HG03469 (cell line): ENCODE data around the gene DNAI2.
"Not testable (repeated sequence)": the region's sequence is repeated elsewhere in the genome, so short reads cannot be mapped to it uniquely, and the experiment has no call there.

Experiments
- ATAC-seq: cut with Tn5 transposase; IDR thresholded peaks from one replicate; pipeline ENCODE4 v1.9.1; 2021; ENCODE audit warnings: mild to moderate bottlenecking, moderate library complexity, moderate number of reproducible peaks; ENCODE audit not compliant: unreplicated experiment

The DNAI2 gene

DNA sequence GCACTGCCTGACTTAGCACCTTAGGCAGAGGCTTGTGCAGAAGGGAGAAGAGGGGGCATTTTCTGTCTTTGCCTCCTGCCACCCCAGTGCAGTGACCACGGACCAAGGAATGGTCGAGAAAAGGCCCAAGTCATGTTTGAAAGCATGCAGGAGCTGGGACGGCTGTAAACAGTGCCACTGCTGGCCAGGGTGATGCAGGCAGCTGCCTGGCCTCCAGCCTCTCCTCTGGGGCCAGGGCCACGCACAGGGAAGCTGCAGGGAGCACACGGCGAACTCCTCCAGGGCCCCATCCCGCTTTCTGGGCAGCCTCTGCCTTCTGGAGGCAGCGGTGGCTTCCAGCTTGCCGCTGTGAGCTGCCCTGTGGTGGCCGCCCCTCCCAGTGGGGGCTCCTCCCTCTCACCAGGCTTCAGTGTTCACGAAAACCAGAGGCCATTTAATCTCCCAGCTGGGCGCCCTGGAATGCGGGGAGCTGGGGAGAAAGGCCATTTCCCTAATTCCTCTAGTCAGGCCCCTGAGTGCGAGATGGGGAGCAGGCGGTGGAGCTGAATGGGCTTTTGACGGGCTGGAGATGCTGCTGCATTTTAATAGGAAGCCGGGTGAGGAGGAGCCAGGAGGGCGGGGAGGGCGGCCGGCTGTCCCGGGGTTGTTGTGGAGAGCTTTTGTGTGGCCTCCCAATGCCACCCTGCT, 28.7 kb upstream of the DNAI2 start:
- no peak for ATAC-seq

DNA sequence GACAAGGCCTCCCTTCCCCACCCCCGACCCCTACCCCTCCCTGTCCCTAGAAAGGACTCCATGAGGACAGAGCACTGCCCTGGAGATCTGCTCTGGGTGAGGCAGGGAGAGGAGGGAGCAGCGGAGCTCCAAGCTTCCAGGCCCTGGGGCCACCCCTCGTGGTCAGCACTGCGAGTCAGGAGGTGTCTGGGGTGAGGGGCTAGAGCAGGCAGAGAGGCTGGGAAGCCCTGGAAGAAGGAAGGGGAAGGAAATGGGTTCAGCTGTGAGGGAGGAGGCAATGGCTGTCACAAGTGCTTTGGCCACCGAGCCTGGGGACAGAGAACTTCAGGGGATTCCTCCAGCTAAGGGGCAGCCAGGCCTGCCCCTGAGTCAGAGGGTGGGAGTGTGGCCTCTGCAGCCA, 28.2 kb upstream of the DNAI2 start:
- ATAC-seq: no peak

DNA sequence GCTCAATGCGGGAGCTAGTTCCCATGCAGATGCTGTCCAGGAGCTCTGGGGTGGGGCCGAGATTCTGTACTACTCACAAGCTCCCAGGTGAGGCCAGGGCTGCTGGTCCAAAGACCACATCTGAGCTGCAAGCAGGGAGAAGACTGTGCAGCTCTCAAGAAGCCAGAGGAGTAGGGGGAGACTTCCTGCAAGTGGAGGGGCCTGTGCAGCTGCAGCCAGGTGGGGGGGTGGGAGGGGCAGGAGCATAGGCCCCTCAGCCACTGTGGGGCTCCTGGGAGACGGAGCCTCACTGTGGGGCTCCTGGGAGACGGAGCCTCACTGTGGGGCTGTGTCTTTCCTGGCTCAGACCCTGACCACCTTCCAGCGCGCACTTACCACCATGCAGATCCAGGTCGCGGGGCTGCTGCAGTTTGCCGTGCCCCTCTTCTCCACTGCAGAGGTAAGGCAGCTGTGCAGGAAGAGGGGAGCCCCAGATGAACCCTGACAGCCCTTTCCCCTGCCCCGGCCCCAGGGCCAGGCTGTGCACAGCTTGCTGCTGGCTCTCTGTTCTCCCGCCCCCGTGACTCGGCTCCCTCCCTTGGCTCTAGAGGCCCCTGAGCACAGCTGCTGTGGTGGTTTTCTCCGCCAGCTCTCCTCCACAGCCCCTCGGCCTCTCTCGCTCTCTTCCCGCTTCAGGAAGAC, 24.3 kb upstream of the DNAI2 start:
- ATAC-seq: no peak

DNA sequence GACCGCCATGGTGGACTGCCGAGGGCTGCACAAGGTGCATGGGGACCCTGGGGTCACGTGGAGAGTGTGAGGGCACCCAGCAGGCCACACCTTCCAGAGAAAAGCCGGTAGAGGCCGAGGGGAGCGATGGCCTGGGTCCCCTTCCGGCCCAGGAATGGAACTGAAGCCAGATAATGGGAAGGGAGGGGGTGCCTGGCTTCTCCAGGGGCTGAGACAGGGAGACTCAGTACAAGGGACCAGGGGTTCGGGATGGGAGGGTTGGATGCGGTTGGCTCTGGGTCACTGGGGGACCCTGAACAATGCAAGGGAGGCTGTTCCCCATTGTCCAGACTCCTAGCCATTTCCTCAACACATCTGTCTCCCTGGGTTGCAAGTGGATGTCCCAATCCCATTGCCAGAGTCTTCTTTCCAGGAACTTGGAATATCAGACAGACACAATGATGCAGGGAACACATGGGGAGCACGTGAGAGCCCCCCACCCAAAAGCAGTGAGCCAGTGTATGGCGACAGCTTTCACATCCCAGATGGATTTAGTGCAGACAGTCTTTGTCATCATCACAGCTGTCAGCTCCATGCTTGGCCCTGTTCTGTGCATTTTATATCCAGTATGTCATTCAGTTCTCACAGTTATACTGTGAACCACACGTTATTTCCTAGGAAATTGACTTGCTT, 23.6 kb upstream of the DNAI2 start:
- no peak for ATAC-seq

DNA sequence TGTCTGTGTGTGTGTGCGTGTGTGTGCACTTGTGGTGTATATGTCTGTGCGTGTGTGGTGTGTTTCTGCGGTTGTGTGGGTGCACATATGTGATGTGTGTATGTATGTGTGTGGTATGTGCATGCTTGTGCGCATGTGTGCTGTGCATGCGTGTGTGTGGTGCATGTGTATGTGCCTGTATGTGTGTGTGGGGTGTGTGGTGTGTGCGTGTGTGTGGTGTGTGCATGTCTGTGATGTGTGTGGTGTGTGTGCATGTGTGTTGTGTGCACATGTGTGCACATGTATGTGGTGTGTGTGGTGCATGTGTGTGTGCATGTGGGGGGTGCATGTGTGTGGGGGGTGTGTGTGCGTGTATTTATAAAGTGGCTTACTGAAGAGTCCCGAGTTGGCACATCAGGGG, 23.0 kb upstream of the DNAI2 start:
- ATAC-seq: no peak

DNA sequence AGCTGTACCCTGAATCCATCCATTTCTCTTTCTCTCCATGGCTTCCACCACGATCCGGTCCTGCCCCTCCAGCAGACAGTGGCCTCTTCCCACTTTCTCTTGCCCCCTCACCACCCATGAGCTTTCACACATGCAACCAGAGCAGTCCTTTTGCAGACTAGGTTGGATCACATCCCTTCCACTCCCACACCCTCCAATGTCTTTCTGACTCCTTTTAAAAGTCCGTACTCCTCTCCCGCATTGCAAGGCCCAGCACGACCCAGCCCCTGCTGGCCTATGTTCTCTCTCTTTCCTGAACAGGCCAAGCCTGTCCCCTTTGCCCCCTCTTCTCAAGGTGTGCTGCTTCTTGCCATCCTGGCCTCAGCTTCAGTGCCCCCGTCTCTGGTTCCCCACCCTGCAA, 22.5 kb upstream of the DNAI2 start:
- ATAC-seq: no peak

DNA sequence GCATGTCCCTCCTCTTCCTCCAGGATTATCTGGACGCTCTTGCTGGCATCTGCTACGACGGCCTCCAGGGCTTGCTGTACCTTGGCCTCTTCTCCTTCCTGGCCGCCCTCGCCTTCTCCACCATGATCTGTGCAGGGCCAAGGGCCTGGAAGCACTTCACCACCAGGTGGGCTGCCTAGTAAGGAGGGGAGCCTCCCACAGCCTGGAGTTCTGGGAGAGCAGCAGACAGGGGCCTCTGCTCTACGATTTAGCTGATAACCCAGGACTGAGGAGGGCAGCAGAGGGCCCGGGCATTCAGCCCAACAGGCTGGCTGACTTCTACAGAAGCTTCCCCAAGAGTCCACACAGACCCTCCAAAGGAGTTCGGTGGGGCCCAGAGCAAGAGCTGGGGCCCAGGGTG, 21.8 kb upstream of the DNAI2 start:
- ATAC-seq: no peak

DNA sequence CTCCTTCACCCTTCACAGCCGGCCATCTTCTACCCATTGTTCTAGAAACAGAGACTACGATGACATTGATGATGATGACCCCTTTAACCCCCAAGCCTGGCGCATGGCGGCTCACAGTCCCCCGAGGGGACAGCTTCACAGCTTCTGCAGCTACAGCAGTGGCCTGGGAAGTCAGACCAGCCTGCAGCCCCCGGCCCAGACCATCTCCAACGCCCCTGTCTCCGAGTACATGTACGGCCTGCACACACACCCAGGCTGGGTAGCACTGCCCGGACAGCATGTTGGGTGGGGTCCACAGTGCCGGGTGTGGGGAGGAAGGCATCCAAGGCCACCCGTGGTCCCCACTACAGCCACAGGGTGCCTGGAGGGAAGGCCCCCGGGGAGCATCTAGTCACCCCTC, 21.0 kb upstream of the DNAI2 start:
- ATAC-seq: no peak

DNA sequence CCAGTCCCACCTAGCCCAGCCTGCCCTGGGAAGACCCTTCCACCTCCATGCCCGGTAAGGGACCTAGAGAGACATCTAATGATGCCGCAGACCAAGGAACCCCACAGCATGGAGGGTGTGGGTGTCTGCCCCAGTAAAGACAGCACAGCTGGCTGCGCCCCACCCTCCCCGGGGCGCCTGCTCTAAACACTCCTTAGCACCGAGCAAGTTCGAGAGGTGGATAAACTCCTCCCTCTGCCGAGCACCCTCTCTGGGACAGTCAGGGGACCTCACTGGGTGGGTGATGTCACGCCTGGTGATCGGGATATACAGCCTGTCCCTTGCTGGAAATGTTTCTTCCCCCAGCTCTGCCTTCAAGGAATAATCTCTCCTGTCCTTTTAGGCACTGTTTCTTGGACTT, 16.7 kb upstream of the DNAI2 start:
- ATAC-seq: no peak

DNA sequence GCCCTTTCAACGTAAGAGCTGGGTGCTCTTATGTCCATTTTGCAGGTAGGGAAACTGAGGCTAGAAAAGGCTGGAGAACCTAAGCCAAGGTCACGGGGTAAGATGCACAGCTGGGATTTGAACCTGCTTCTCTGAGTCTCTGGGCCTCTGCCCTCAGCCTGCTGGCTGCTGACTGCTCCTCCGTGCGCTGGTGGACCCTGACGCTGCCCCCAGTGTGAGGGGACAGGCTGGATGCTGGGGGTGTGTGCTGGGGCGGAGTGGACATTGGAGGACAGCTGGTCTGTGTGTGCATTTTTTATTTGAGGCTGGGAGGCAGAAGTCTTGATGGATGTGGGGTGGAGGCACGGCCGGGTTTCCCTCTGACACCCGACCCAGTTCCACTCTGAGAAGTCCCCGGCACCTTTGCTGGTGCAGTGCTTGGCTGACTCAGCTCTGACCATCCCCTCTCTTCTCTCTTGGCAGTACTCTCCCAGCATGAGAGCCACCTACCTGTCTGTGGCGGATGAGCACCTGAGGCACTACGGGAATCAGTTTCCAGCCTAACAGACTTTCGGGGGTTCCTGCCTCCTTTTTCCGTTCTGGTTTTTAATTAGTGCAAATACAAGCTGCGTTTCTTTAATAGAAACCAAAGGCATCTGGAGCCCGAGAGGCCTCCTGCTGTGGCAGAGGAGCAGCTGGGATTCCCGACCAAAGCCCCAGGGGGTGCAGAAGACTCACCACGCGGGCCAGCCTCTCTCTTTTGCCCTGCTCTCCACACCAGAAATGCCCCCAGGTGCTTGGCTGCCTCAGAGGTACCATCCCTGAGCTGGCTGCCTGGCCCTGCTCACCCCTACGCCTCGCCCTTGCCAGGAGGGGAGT, 14.1 kb upstream of the DNAI2 start:
- no peak for ATAC-seq

DNA sequence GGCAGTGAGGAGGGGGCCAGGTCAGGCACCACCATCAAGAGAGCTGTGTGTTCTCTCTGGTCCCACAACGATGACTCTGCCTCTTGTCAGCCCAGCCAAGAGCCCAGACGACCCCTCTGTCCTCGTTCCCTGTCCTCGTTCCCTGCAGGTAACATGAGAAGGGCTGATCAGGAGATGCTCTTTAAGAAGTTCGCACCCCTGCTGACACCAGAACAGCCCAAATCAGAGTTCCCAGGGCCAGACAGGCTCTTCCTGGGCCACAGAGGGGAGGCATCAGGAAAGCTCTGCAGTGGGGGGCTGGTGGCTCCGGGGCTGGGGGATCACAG, 13.5 kb upstream of the DNAI2 start:
- no peak for ATAC-seq

DNA sequence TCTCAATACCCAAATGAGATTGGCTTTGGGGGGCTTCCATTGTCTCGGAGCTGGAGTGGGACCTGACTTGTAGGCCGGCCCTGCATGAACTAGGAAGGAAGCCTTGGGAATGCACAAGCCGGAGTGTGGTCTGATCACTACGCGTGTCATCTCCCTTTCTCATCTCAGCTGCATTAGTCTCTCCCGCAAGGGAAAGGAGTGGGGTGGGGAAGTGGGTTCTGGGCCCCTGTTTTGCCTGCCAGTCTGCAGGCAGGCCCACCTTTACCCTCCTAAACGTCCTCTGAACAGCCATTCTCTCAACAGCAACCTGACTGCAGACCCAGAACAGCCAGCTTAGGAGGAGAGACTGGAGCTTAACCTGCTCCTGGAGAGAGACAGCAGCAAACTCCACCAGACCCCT, 11.4 kb upstream of the DNAI2 start:
- ATAC-seq: no peak

DNA sequence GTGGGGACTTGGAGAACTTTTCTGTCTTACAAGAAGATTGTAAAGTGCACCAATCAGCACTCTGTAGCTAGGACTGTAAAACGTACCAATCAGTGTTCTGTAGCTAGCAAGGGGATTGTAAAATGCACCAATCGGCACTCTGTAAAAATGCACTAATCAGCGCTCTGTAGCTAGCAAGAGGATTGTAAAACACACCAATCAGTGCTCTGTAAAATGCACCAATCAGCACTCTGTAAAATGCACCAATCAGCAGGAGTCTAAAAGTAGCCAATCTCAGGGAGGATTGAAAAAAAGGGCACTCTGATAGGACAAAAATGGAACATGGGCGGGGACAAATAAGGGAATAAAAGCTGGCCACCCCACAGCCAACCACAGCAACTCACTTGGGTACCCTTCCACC, 7.0 kb upstream of the DNAI2 start:
- not testable (repeated sequence) for ATAC-seq

DNA sequence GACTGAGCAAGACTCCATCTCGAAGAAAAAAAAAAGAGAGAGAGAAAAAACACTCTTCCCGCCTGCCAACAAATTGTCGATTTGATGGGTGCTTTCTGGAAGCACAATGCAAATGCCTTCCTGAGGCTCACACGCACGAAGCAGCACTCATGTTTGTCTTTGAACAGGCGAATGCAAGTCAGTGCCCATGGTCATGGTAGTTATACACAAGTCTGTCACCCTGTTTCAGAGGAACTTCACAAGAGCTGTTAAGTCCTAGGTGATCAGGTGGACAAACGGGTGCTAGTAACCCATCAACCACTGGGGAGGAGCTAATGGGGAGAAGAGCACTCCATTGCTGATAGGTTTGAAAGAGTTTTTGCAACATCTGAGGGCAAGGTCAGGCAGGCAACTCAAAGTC, 6.5 kb upstream of the DNAI2 start:
- ATAC-seq: no peak

DNA sequence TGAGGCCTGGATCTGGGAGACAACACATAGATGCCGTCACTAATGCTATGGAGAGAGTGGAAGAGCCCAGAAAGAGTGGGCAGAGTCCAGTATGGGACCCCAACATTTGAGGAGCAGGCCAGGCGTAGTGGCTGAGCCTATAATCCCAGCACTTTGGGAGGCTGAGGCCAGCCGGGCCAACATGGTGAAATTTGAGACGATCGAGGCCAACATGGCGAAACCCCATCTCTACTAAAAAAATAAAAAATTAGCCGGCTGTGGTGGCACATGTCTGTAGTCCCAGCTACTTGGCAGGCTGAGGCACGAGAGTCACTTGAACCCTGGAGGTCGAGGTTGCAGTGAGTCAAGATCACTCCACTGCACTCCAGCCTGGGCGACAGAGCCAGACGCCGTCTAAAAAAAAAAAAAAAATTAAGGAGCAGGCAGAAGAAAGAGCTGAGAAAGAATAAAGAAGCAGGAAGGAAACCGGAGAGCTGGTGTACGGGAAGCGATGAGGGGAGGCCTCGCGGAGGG, 6.0 kb upstream of the DNAI2 start:
- ATAC-seq: no peak

DNA sequence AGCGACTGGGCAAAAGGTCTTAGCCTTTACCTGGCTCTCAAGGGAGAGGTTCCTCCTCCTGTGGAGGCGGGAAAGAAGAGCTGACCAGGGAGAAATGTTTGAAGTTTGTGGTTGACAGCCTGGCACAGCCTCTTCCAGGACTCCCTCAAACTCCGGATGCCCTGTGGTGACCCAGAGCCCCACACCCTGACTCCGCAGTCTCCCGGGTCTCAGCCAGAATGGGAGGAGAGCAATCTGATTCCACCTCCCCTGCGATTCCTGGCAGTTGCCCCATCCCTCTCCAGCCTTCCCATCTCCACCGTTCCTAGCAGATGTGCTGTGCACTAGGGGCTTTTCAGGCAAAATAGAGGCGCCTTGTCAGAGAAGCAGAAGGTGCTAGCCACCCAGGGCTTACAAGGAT, 5.5 kb upstream of the DNAI2 start:
- no peak for ATAC-seq

DNA sequence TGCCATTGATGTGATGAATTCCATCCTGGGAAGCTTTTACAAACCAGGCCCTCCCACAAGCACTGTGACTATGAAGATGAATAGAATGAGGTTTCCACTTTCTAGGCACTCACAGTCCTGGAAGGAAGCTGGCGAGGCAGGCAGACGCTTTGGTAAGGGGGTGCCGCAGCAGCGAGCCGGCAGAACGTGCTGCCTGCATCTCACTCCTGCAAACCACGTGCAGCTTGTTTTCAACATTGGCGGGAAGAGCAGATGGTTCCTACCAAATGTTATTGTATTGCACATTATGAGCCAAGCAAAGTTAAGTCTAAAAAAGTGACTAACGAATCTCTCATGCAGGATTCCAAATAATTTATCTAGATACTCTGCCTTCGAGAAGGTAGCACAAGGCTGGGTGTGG, 3.7 kb upstream of the DNAI2 start:
- no peak for ATAC-seq

DNA sequence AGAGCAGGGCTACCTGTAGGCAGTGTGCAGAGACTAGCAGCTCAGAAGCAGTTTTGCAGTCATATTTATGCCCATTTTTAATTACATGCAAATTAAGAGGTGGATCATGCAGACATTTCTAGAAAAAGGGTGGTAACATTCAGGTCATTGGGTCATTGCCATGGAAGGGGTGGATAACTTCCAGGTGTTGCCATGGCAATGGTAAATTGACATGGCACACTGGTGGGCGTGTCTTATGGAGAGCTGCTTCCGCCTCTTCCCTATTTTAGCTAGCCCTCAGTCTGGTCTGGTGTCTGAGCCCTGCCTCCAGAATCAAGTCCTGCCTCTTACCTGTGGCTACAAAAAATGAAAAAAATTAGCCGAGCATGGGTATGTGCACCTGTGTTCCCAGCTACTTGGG, 2.8 kb upstream of the DNAI2 start:
- no peak for ATAC-seq

DNA sequence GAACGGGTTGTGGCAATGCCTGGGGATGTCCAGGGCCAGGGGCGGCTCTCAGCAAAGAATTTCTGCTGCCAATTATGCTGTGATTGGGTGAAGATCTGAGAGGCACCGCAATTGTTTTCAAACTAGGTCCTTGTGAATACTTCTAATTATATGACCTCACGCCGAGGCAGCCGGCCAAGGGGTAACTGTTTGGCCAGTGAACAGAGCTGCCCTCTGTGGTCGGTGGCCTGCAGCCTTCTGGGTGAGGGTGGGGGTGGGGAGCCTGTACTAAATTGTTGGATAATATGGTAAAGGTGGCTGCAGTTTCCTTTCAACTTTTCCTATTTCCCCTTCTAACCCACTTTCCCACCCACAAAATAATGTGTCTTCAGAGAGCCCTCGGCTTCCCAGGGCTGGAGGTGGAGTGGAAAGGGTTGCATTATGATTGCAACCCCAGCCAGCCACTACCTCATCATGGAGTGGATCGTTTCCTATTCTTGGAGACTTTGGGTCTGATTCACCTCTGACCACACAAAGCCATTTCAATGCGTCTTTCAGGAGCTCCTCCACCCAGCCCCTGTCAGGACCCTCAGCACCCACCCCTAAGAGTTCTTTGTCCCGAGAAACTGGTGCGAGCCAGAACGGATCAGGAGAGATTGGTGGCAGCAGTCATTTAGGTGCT, 2.0 kb upstream of the DNAI2 start:
- no peak for ATAC-seq

DNA sequence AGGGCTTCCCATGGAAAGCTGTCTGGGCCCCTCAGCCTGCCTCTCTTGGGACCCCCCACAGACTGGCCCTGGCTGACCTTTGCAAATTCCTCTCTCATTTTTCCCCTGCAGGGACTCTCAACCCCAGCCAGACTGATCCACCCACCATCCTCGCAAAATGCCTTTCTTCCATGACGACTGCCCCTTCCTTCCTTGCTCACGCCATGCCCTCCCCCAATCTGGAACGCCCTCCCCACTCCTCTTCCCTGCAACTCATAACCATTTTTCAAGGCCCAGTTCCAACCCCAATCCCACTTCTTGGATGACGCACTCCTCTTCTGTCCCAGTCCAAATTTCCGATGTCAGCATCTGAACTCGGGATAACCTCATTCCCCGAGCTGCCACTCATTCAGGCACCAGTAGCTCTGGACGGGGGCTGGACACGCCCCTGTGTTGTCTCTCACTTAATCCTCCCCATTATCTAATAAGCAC, 1.3 kb upstream of the DNAI2 start:
- no peak for ATAC-seq
